Smooth muscle cell (in vitro differentiated cells): ENCODE measurements around the gene DUSP1. TPM values are rescaled to one million over a fixed set of nuclear protein-coding genes. Genes with fewer than 3 reads are reported as not detected.

Source experiments
- DNase-seq: peaks from one replicate; lab custom pipeline; 2025; ENCODE audit not compliant: unreplicated experiment; lab: John Stamatoyannopoulos, UW
- H2AFZ ChIP-seq: fragments of 200-600 bp; sonication (generic); 2 replicates; pipeline ENCODE4 v1.6.0; 2016; ENCODE audit warnings: antibody characterized with exemption, low read depth, mild to moderate bottlenecking
- H3F3A ChIP-seq: fragments of 200-600 bp; sonication (generic); 2 replicates; pipeline ENCODE4 v1.6.0; 2017; ENCODE audit warnings: antibody characterized with exemption, low read depth
- H3K27ac ChIP-seq: fragments of 200-600 bp; sonication (generic); 2 replicates; pipeline ENCODE4 v1.5.1; 2016; ENCODE audit warnings: low read depth, mild to moderate bottlenecking
- H3K27me3 ChIP-seq: fragments of 200-600 bp; sonication (generic); 2 replicates; pipeline ENCODE4 v1.6.1; 2016; ENCODE audit warnings: low read depth, mild to moderate bottlenecking
- H3K36me3 ChIP-seq: fragments of 200-600 bp; sonication (generic); 2 replicates; pipeline ENCODE4 v1.5.1; 2016; ENCODE audit warnings: low read depth
- H3K4me1 ChIP-seq: fragments of 200-600 bp; sonication (generic); 2 replicates; pipeline ENCODE4 v1.5.1; 2016; ENCODE audit warnings: low read depth
- H3K4me2 ChIP-seq: fragments of 200-600 bp; sonication (generic); 2 replicates; pipeline ENCODE4 v1.6.0; 2016; ENCODE audit warnings: mild to moderate bottlenecking
- H3K4me3 ChIP-seq: fragments of 200-600 bp; sonication (generic); 2 replicates; pipeline ENCODE4 v1.5.1; 2016; ENCODE audit warnings: mild to moderate bottlenecking
- H3K79me2 ChIP-seq: fragments of 200-600 bp; sonication (generic); 2 replicates; pipeline ENCODE4 v1.6.0; 2016; ENCODE audit warnings: low read depth, mild to moderate bottlenecking
- H3K9ac ChIP-seq: fragments of 200-600 bp; sonication (generic); 2 replicates; pipeline ENCODE4 v1.6.0; 2016; ENCODE audit warnings: low read depth
- H3K9me3 ChIP-seq: fragments of 200-600 bp; sonication (generic); replicated peaks from 2 replicates; pipeline ENCODE4 v1.5.1; 2016; ENCODE audit warnings: low read depth
- H4K20me1 ChIP-seq: fragments of 200-600 bp; sonication (generic); 2 replicates; pipeline ENCODE4 v1.6.0; 2016; ENCODE audit warnings: low read depth
- WGBS: methylation state at CpG from one replicate; pipeline ENCODE4 v1.1.7; 2016; ENCODE audit warnings: low lambda C conversion rate; 5-methylcytosine and 5-hydroxymethylcytosine counted together
- polyA plus RNA-seq: library from polyadenylated mRNA; unstranded; fragments of >200 nt; fragmentation: Nextera tagmentation; extraction: Ambion mirVana; gene quantifications from 2 replicates; pipeline ENCODE4 v1.2.1, GENCODE V29; 2016
- total RNA-seq: library from RNA; depleted of rRNA; stranded (reverse); fragments of >200 nt; gene quantifications from 2 replicates; pipeline ENCODE4 v1.2.3, GENCODE V29; 2014
- TF ChIP-seq, protein P1 (sequence below): fragments of 200-600 bp; sonication (generic); IDR thresholded peaks from 2 replicates; pipeline ENCODE4 v1.5.1; 2017; ENCODE audit warnings: borderline replicate concordance, mild to moderate bottlenecking, antibody characterized with exemption; ENCODE audit not compliant: insufficient read depth, poor library complexity, severe bottlenecking

DUSP1 gene
- total and polyA plus RNA-seq, 2 experiments from 2014 or later: 817 to 995 TPM

DNA sequence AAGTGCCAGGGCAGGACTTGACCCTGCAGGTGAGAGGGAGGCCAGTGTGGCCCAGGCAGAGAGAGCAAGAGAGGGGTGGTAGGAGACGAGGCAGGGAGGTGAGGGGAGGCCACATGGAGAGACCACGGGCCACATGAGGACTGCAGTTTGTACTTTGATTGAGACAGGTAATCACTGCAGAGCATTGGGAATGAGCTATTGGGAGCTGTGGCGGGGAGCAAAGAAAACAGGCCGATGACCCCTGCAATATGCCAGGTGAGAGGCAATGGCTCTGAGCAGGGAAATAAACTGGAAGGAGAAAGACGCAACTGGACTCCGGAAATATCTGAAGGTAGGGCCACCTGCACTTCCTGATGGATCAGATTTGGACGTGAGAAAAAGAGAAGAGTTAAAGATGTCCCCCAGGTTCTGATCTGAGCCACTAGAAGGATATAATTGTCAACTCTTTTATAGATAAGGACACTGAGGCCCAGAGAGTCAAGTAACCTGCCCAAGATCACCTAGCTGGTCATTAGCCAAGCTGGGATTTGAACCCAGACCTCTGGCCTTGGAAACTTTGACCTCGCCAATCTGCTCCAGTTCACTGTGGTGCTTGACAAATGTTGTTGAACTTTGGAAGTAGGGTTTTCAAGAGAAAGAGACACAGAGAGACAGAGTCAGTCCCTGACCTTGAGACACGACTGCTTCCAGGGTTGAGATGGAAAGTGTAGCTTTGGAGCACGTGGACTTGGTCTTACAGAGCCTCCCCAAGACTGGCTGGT, 42.3 kb downstream of the DUSP1 start:
- H3K4me1 ChIP-seq: peaks cover 8% of the 10 kb centered on the region
- WGBS: 88% methylated on average over 10 of the region's 10 CpGs
- TF ChIP-seq, protein P1, sequence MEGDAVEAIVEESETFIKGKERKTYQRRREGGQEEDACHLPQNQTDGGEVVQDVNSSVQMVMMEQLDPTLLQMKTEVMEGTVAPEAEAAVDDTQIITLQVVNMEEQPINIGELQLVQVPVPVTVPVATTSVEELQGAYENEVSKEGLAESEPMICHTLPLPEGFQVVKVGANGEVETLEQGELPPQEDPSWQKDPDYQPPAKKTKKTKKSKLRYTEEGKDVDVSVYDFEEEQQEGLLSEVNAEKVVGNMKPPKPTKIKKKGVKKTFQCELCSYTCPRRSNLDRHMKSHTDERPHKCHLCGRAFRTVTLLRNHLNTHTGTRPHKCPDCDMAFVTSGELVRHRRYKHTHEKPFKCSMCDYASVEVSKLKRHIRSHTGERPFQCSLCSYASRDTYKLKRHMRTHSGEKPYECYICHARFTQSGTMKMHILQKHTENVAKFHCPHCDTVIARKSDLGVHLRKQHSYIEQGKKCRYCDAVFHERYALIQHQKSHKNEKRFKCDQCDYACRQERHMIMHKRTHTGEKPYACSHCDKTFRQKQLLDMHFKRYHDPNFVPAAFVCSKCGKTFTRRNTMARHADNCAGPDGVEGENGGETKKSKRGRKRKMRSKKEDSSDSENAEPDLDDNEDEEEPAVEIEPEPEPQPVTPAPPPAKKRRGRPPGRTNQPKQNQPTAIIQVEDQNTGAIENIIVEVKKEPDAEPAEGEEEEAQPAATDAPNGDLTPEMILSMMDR: no peak
- no peak for DNase-seq
- H2AFZ ChIP-seq: no peak overlapping the region
- no peaks in the 10 kb centered on the region for H3K36me3 ChIP-seq
- H4K20me1 ChIP-seq: no peaks in the 10 kb centered on the region
- no peak overlapping the region for H3K27ac ChIP-seq
- H3K79me2 ChIP-seq: no peaks in the 10 kb centered on the region
- no peaks in the 10 kb centered on the region for H3K27me3 ChIP-seq
- H3F3A ChIP-seq: peaks cover 11% of the 10 kb centered on the region
- H3K9ac ChIP-seq: no peak overlapping the region
- no peaks in the 10 kb centered on the region for H3K9me3 ChIP-seq
- H3K4me2 ChIP-seq: no peak overlapping the region
- no peak overlapping the region for H3K4me3 ChIP-seq

- Histone ChIP-seq H3K4me3 (no peak overlapping the region), H3K36me3 (no peaks in the 10 kb centered on the region), H3K4me2 (no peak overlapping the region), H3K9ac (no peak overlapping the region), H3K79me2 (no peaks in the 10 kb centered on the region), H3K9me3 (no peaks in the 10 kb centered on the region), H4K20me1 (no peaks in the 10 kb centered on the region), H3K27ac (no peak overlapping the region), H2AFZ (no peak overlapping the region), H3K27me3 (peaks cover 3% of the 10 kb centered on the region), H3F3A (peaks cover 4% of the 10 kb centered on the region), H3K4me1 (no peaks in the 10 kb centered on the region)
- 87% methylated on average over 7 of the region's 7 CpGs for WGBS
- TF ChIP-seq, protein P1: no peak
- no peak for DNase-seq
These were observed 43.4 kb downstream of the DUSP1 start for GRCh38 chr5:172727551-172727950.

DNA sequence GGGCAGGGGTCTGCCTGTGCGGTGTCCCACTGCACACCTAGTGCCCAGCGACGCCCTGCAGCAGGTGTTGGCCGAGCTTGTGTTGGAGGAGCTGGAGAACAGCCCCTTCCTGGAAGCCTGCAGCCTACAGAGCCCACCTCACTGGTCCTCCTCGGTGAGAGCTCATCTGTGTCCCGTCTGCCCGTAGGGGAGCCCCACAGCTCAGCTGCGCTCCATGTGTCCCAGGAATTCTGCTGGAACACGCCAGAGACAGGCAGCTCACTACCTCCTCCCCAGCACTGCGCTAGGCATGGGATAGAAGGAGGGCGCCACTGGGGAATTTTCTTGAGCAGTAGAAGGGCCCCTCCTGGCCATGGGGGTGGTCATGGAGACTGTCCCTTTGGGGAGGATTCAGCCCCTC, 44.0 kb downstream of the DUSP1 start:
- no peaks in the 10 kb centered on the region for H3K4me1 ChIP-seq
- DNase-seq: no peak
- peaks cover 4% of the 10 kb centered on the region for H3K27me3 ChIP-seq
- H3K9ac ChIP-seq: no peak overlapping the region
- no peak overlapping the region for H3K4me3 ChIP-seq
- H3K9me3 ChIP-seq: no peaks in the 10 kb centered on the region
- 87% methylated on average over 11 of the region's 11 CpGs for WGBS
- TF ChIP-seq, protein P1: no peak
- no peaks in the 10 kb centered on the region for H3K36me3 ChIP-seq
- H4K20me1 ChIP-seq: no peaks in the 10 kb centered on the region
- H2AFZ ChIP-seq: no peak overlapping the region
- no peaks in the 10 kb centered on the region for H3K79me2 ChIP-seq
- no peak overlapping the region for H3K27ac ChIP-seq
- H3F3A ChIP-seq: no peaks in the 10 kb centered on the region
- no peak overlapping the region for H3K4me2 ChIP-seq

GRCh38 chr5:172725785-172726184, 45.2 kb downstream of the DUSP1 start:
- H2AFZ ChIP-seq: no peak overlapping the region
- no peak for DNase-seq
- TF ChIP-seq, protein P1: no peak
- WGBS: 88% methylated on average over 4 of the region's 5 CpGs
- H4K20me1 ChIP-seq: no peaks in the 10 kb centered on the region
- no peaks in the 10 kb centered on the region for H3K4me1 ChIP-seq
- H3K9ac ChIP-seq: no peak overlapping the region
- no peak overlapping the region for H3K27ac ChIP-seq
- H3K4me3 ChIP-seq: no peak overlapping the region
- no peaks in the 10 kb centered on the region for H3K36me3 ChIP-seq
- no peaks in the 10 kb centered on the region for H3F3A ChIP-seq
- no peaks in the 10 kb centered on the region for H3K79me2 ChIP-seq
- H3K27me3 ChIP-seq: peaks cover 4% of the 10 kb centered on the region
- H3K9me3 ChIP-seq: no peaks in the 10 kb centered on the region
- no peak overlapping the region for H3K4me2 ChIP-seq
